Hematopoietic multipotent progenitor cell treated with erythropoietin and hydrocortisone succinate and interleukin-3 and kit ligand, for 6 days (in vitro differentiated cells): ENCODE results near the gene RENBP.
A peak's percentile ranks its signal among the peaks of the same experiment; 100 is the strongest.

Experiments
- DNase-seq: peaks from one replicate; pipeline ENCODE4 v3.0.0-alpha.2; 2015

The RENBP gene

GRCh38 chrX:153953342-153953830 lies 8.9 kb upstream of the RENBP start:
- DNase-seq: peak; percentile 69

GRCh38 chrX:153952373-153953026 lies 8.1 kb upstream of the RENBP start:
- DNase-seq: no peak

DNA sequence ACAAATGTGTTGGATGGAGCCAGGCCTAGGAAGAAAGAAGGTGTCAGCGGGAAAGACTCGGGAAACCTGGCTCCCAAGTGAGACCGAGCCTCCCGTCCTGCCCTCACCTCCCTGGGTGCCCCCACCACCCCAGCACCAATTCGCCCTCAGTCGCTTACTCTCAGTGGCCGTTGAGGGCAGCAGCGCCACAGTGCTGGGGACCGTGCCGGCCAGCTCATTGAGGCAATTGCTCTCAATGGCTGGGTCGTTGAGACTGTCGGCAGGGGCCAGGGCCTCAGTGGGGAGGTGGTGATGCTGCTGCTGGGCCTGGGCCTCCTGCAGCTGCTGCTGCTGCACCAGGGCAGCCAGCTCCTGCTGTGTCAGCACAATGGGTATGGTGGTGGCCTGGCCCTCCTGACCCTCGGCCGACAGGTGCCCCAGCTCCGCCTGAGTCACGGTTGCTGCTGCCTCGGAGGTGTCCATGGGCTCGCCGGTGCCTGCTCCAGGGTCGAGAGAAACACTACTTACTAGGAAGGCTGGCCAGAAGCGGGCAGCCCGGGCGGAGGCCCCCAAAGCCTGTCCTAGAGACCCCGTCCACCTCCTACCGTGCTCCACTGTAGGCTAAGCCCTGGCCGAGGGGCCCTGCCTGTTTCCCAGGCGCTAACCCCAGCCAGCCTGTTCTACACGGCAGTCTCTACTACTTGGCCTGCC lies 7.4 kb upstream of the RENBP start:
- DNase-seq: no peak

DNA sequence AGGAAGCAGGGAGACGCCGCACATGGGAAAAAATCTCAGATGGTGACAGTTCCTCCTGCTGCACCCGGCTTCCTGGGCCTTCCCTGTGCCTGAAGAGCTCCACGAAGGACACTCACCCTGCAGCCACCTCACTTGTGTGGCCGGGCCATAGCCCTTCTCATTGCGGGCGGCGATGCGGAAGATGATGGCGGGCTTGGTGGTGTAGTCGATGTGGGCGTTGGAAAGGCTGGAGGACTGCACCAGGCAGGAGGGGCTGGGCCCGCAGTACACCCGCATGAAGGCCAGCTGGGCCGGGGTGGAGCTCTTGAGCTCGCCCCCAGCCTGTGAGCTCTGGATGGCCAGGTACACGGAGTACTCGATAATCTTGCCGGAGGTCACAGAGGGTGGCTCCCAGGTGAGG lies 5.7 kb upstream of the RENBP start:
- no peak for DNase-seq

GRCh38 chrX:153948847-153949805 lies 4.7 kb upstream of the RENBP start:
- DNase-seq: peak; percentile 38

DNA sequence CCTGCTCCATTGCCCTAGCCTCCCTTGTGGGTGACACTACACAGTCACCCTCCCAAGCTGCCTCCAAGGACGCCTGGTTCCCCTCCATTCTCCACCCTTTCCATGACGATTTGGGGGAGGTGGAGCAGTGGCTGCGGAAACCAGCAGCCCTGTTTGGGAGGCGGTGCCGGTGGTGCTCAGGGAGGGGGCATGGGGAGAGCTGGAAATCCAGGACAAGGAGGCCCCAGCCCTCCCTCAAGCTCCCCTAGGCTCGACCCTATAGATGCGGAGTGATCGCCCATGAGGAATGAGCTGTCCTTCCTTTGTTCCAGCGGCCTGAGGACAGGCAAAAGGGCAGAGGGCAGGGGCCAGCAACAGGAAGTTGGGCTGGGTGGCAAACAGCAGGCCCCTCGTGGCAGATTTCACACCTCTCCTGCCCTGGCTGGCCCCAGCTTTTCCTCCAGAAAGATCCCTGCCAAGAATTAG lies 3.6 kb upstream of the RENBP start:
- no peak for DNase-seq

- peak; percentile 91 for DNase-seq
Measured at GRCh38 chrX:153947009-153947769, 2.7 kb upstream of the RENBP start.

- DNase-seq: no peak
Measured at GRCh38 chrX:153945956-153946943, 1.8 kb upstream of the RENBP start.

- DNase-seq: peak; percentile 26
Measured at GRCh38 chrX:153944800-153945150, 332 bp upstream of the RENBP start.

- peak; percentile 75 for DNase-seq
Measured at GRCh38 chrX:153941336-153942252, 2.8 kb downstream of the RENBP start.

DNA sequence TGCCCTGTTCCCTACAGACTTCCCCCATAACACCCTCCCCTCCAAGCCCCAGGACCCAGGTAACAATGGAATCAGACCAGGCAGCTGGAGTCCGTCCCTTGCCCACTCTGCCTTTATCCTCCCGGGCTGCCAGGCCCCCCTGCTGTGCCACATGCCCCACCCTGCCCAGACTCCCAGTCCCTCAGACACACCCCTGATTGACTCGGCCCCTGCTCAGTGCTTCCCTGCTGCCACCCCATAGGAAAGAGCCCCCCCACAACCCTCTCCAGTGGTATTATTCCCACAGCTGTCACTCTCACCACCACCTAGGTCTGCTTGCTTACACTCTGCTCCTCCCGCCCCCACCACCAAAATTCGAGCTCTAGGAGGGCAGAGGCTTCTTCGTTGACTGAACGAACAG lies 4.9 kb downstream of the RENBP start:
- no peak for DNase-seq

- peak; percentile 47 for DNase-seq
Measured at GRCh38 chrX:153938226-153938786, 6.1 kb downstream of the RENBP start.

GRCh38 chrX:153937056-153937455 lies 7.4 kb downstream of the RENBP start:
- no peak for DNase-seq

GRCh38 chrX:153935326-153935851 lies 9.1 kb downstream of the RENBP start:
- no peak for DNase-seq

DNA sequence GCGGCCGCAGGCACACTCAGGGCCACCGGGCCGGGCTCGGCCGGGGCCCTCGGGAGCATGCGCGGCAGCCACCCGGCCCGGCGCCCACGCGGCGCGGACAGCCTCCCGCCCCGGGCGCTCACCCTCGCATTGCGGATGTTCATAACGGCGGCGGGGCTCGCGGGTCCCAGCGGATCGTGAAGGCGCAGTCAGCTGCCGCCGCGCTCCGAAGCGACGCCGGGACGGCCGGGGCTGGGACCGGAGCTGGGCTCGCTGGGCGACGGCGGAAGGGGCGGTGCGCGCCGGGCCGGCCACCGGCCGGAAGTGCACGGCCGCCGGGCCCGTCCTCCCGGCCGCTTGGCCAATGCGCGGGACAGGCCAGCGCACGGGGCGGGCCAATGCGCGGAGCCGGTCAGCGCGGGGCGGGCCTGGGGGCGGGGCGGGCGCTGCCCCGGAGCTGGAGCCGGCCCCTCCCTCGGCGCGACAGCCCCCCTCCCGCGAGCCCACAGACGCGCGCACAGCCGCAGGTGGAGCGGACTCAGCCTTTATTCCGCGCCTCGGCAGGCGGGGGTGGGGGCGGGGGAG lies 9.6 kb downstream of the RENBP start, which contains the start of gene NAA10:
Gene NAA10 (minus strand): TSS at position 276 of the 564 bp plus-strand sequence. CDS start 133 bp downstream, at position 143.
- peak; percentile 80 for DNase-seq

GRCh38 chrX:153934148-153934761 lies 10.2 kb downstream of the RENBP start:
- DNase-seq: no peak

DNA sequence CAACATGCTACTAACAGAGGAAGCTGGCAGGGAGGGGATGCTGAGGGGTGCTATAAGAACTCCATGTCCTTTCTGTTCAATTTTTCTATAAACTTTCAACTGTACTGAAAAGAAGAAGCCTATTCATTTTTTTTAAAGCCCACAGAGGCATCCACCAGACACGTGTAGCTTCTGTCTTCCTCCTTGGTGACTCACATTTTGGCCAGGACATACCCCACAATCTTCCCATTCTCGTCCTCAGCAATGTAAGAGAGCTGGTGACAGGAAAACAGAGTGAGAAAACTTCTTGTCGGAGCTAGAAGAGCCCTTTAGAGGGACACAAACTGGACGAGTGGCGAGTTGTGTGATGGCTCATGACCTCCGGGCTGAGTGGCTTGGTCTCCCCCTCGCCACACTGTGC lies 10.7 kb downstream of the RENBP start:
- DNase-seq: no peak

DNA sequence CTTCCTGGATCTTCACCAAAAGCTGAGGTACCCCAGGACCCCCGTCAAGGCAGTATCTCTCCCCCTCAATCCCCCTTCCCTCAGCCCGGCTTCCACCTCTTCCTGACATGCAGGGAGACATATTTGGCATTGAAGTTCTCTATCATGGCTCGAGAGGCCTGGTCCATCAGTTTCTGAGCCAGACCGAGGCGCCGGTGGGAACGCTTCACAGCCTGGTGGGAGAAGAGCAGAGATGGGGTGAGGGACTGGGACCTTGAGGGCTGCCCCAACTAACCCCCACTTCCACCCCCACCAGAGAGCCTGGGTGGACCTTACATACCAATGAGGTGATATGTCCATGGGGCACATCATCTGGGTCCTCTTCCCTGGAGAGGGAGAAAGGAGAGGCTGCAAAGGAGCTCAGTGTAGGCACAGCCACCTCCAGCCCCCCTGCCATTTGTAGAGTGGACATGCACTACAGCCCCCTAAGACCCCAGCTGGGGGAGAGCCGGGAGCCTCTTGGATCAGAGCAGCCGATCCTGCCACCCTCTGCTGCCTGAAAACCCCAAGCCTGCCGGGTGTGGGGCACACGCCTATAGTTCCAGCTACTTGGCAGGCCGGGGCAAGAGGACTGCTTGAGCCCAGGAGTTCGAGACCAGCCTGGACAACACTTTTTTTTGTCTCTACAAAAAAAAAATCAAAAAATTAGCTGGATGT lies 12.1 kb downstream of the RENBP start:
- DNase-seq: no peak
